Spleen (tissue), 7 donors: Measurements from ENCODE around the gene PDAP1.

Experiments used
- POLR2A ChIP-seq, 3 donors: fragments of 450-650 bp; IDR thresholded peaks; one replicate each; pipeline ENCODE4 v1.5.1; 2017; ENCODE audit warnings: antibody characterized with exemption in 3 of 3, mild to moderate bottlenecking in 1 of 3
- TF ChIP-seq, protein P1 (sequence below), 11 experiments: fragments of 200-600 bp in 7 of 11; fragments of 450-650 bp in 4 of 11; sonication (generic) in 4 of 11; IDR thresholded peaks in 8 of 11; conservative IDR thresholded peaks in 3 of 11; 1 replicate in 7 of 11; 2 replicates in 4 of 11; pipeline versions ENCODE4 v1.4.0 to v1.8.0; 2016 to 2021; ENCODE audit warnings: antibody characterized with exemption in 11 of 11, inconsistent platforms in 4 of 11, mild to moderate bottlenecking in 1 of 11
- donor health status: DM: no; HTN: no; CAD: no; lungs with moderate emphysema.
- donor health status: DM: no; HTN: no; CAD: no.
- donor health status: DM: no; HTN: no; CAD: no.

DNA sequence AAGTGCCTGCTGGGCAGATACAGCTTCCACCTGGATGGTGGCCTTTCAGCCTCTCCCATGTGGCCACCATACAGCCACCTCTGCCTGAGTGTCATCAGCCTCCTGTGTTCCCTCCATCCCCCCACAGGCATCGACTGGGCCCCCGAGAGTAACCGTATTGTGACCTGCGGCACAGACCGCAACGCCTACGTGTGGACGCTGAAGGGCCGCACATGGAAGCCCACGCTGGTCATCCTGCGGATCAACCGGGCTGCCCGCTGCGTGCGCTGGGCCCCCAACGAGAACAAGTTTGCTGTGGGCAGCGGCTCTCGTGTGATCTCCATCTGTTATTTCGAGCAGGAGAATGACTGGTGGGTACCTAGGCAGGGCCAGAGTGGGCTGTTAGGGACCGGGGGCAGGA lies 20.5 kb downstream of the PDAP1 start:
- TF ChIP-seq, protein P1, sequence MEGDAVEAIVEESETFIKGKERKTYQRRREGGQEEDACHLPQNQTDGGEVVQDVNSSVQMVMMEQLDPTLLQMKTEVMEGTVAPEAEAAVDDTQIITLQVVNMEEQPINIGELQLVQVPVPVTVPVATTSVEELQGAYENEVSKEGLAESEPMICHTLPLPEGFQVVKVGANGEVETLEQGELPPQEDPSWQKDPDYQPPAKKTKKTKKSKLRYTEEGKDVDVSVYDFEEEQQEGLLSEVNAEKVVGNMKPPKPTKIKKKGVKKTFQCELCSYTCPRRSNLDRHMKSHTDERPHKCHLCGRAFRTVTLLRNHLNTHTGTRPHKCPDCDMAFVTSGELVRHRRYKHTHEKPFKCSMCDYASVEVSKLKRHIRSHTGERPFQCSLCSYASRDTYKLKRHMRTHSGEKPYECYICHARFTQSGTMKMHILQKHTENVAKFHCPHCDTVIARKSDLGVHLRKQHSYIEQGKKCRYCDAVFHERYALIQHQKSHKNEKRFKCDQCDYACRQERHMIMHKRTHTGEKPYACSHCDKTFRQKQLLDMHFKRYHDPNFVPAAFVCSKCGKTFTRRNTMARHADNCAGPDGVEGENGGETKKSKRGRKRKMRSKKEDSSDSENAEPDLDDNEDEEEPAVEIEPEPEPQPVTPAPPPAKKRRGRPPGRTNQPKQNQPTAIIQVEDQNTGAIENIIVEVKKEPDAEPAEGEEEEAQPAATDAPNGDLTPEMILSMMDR (IDR thresholded peaks at IDR 0.05 in 8 of 11, conservative IDR thresholded peaks at IDR 0.05 in 3 of 11) = no peak
- TF ChIP-seq POLR2A (IDR thresholded peaks at IDR 0.05) = no peak
